ENCODE data around the gene GEMIN7.

DNA sequence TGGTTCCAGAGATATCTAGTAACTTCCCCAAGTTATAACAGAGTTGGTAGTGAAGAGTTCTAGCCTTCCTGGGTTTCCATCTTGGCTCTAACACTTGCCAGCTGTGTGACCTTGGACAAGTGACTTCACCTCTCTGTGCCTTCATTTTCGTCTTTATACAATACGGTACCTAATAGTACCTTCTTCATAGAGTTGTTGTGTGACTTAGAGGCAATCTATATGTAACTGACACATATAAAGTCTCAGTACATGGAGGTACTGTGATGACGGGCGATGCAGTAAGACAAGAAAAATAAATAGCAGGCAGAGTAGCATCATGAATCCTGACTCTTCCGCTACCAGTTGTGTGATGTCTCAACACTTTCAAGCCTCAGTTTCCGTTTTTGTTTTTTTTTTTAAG, 48.2 kb upstream of the GEMIN7 start:
- TF ChIP-seq, protein P1, sequence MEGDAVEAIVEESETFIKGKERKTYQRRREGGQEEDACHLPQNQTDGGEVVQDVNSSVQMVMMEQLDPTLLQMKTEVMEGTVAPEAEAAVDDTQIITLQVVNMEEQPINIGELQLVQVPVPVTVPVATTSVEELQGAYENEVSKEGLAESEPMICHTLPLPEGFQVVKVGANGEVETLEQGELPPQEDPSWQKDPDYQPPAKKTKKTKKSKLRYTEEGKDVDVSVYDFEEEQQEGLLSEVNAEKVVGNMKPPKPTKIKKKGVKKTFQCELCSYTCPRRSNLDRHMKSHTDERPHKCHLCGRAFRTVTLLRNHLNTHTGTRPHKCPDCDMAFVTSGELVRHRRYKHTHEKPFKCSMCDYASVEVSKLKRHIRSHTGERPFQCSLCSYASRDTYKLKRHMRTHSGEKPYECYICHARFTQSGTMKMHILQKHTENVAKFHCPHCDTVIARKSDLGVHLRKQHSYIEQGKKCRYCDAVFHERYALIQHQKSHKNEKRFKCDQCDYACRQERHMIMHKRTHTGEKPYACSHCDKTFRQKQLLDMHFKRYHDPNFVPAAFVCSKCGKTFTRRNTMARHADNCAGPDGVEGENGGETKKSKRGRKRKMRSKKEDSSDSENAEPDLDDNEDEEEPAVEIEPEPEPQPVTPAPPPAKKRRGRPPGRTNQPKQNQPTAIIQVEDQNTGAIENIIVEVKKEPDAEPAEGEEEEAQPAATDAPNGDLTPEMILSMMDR (optimal IDR thresholded peaks at IDR 0.05 in 1 of 3, IDR thresholded peaks at IDR 0.05 in 1 of 3, conservative IDR thresholded peaks at IDR 0.05 in 1 of 3; ENCODE audit: extremely low read depth in 1 of 3, insufficient read depth in 2 of 3, low read length in 3 of 3), result no peak
- TF ChIP-seq EZH2 (IDR thresholded peaks at IDR 0.05; ENCODE audit: low read length), result no peak
